Measurements from ENCODE around the gene DISC1. TPM values are rescaled to one million over a fixed set of nuclear protein-coding genes. Genes with fewer than 3 reads are reported as not detected.

Gene DISC1
- total RNA-seq, 4 donors from 2014 or later = 7.1 to 33.4 (median 14.9) TPM

DNA sequence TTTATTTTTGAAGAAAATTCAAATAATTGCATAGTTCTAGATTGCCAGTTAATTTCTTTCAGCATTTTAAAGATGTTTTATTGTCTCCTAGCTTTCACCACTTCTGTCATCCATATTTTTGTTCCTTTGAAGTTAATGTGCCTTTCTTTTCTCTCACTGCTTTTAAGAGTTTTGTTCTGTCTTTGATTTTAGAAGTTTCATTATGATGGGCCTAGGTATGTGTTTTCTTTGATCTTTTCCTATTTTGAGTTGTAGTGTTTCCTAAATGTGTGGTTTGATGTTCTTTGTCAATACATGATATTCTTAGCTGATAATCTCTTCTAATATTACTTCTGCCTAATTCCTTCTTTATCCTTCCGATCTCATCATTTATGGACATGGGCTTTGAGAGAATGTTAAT lies 378.7 kb downstream of the DISC1 start:
- H3K36me3 ChIP-seq = no peaks in the 10 kb centered on the region
- no peak for TF ChIP-seq POLR2A (IDR thresholded peaks at IDR 0.05)
- TF ChIP-seq, protein P1, sequence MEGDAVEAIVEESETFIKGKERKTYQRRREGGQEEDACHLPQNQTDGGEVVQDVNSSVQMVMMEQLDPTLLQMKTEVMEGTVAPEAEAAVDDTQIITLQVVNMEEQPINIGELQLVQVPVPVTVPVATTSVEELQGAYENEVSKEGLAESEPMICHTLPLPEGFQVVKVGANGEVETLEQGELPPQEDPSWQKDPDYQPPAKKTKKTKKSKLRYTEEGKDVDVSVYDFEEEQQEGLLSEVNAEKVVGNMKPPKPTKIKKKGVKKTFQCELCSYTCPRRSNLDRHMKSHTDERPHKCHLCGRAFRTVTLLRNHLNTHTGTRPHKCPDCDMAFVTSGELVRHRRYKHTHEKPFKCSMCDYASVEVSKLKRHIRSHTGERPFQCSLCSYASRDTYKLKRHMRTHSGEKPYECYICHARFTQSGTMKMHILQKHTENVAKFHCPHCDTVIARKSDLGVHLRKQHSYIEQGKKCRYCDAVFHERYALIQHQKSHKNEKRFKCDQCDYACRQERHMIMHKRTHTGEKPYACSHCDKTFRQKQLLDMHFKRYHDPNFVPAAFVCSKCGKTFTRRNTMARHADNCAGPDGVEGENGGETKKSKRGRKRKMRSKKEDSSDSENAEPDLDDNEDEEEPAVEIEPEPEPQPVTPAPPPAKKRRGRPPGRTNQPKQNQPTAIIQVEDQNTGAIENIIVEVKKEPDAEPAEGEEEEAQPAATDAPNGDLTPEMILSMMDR (IDR thresholded peaks at IDR 0.05) = no peak
- H3K4me1 ChIP-seq = no peaks in the 10 kb centered on the region
- no peak for DNase-seq
- no peaks in the 10 kb centered on the region for H3K9me3 ChIP-seq
- no peaks in the 10 kb centered on the region for H3K27me3 ChIP-seq
- H3K27ac ChIP-seq = no peak overlapping the region
- no peak overlapping the region for H3K4me3 ChIP-seq
- intact Hi-C loops (cut with DNase I; ENCODE audit: low total_unique reads) = no loop called here

GRCh38 chr1:232009741-232010140 lies 383.2 kb downstream of the DISC1 start:
- H3K4me1 ChIP-seq = no peaks in the 10 kb centered on the region

DNA sequence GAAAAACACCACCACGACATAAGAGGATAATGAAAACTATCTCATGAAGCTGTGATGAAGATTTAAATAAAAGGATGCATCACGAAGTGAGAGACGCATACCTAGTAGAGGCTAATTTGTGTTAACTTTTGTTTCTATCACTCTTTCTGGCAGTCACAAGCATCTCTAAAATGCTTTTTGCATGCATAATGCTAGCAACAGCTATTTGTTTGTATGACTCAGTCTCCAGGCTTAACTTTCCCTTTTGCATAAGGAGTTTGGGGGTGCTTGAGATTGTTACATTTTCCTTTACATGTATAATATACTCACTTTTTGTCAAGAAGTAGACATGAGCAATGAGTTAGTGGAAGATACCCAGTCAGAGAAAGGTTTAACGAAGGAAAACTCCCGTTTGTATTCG lies 385.4 kb downstream of the DISC1 start:
- TF ChIP-seq POLR2A (IDR thresholded peaks at IDR 0.05) = no peak
- TF ChIP-seq, protein P1 (IDR thresholded peaks at IDR 0.05) = no peak
- Histone ChIP-seq H3K27me3 (no peaks in the 10 kb centered on the region), H3K4me3 (no peak overlapping the region), H3K4me1 (no peaks in the 10 kb centered on the region), H3K36me3 (no peaks in the 10 kb centered on the region), H3K27ac (no peak overlapping the region), H3K9me3 (no peaks in the 10 kb centered on the region)
- intact Hi-C loops (cut with DNase I; ENCODE audit: low total_unique reads) = no loop called here
- DNase-seq = no peak

More at GRCh38 chr1:232009741-232010140, 383.2 kb downstream of the DISC1 start:
- H3K27ac ChIP-seq = no peak overlapping the region
- H3K9me3 ChIP-seq = no peaks in the 10 kb centered on the region
- no peak for DNase-seq
- intact Hi-C loops (cut with DNase I; ENCODE audit: low total_unique reads) = no loop called here
- TF ChIP-seq POLR2A (IDR thresholded peaks at IDR 0.05) = no peak
- TF ChIP-seq, protein P1 (IDR thresholded peaks at IDR 0.05) = no peak
- H3K36me3 ChIP-seq = no peaks in the 10 kb centered on the region
- H3K4me3 ChIP-seq = no peak overlapping the region
- H3K27me3 ChIP-seq = no peaks in the 10 kb centered on the region

DNA sequence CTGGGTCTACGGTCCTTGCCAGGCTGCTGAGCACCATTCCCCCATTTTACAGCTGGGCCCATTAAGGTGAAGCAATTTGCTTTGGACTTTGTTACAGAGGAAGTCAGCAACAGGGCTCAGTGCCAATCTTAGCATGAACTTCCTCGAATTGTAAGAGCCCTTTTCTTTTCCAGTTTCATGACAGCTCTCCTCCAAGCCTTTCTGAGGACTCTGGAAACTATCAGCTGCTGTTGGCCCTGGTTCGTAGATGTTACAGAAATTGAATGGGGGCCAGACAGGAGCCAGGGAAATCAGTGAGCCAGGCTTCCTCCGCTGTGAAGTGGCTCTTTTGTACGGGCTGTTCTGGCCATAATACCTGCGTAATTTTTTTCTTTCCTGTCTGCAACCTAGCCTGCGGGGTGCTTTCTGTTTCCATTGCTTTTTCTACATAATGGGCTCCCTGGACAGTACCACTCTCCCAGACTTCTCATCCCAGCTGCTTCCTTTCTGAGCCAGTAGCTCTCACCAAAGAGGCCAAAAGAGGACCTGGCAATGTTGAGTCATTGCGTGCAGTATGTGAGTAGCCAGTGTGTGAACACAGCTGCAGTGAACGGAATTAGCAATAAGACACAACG lies 386.3 kb downstream of the DISC1 start:
- peak; percentile 61 to 66 for DNase-seq
- Histone ChIP-seq H3K27ac (peak overlapping the region; percentile 40 to 59), H3K4me3 (no peak overlapping the region), H3K4me1 (no peaks in the 10 kb centered on the region), H3K9me3 (no peaks in the 10 kb centered on the region), H3K27me3 (no peaks in the 10 kb centered on the region), H3K36me3 (no peaks in the 10 kb centered on the region)
- intact Hi-C loops (cut with DNase I; ENCODE audit: low total_unique reads) = no loop called here
- no peak for TF ChIP-seq POLR2A (IDR thresholded peaks at IDR 0.05)
- TF ChIP-seq, protein P1 (IDR thresholded peaks at IDR 0.05) = no peak

- Histone ChIP-seq H3K9me3 (no peaks in the 10 kb centered on the region), H3K27ac (no peak overlapping the region), H3K27me3 (no peaks in the 10 kb centered on the region), H3K36me3 (no peaks in the 10 kb centered on the region), H3K4me1 (no peaks in the 10 kb centered on the region), H3K4me3 (no peak overlapping the region)
- no peak for DNase-seq
- TF ChIP-seq, protein P1 (IDR thresholded peaks at IDR 0.05) = no peak
- TF ChIP-seq POLR2A (IDR thresholded peaks at IDR 0.05) = no peak
- intact Hi-C loops (cut with DNase I; ENCODE audit: low total_unique reads) = no loop called here
Observed at GRCh38 chr1:232014941-232015340, 388.4 kb downstream of the DISC1 start.

Data from uterus (tissue), 4 donors.